H9 (cell line): Measurements from ENCODE around the gene ACSL6. TPM values are rescaled to one million over a fixed set of nuclear protein-coding genes. Genes with fewer than 3 reads are reported as not detected.

ENCODE experiments used
- DNase-seq: peaks from one replicate; pipeline ENCODE4 v3.0.0-alpha.2; 2017
- H2AFZ ChIP-seq: one replicate; pipeline ENCODE4 v1.6.1; 2013; ENCODE audit warnings: mild to moderate bottlenecking, low read length, control low read depth, moderate library complexity
- H2AK5ac ChIP-seq: 2 replicates; pipeline ENCODE4 v1.6.1; 2013; ENCODE audit warnings: low read length, control low read depth, mixed read lengths; ENCODE audit not compliant: insufficient read length
- H2BK120ac ChIP-seq: one replicate; pipeline ENCODE4 v1.6.1; 2013; ENCODE audit warnings: low read depth, mild to moderate bottlenecking, low read length, control low read depth, inconsistent platforms; ENCODE audit not compliant: poor library complexity, severe bottlenecking
- H2BK12ac ChIP-seq: 2 replicates; pipeline ENCODE4 v1.6.1; 2013; ENCODE audit warnings: low read length, control low read depth, mixed read lengths, low read depth; ENCODE audit not compliant: insufficient read length
- H2BK15ac ChIP-seq: 2 replicates; pipeline ENCODE4 v1.6.1; 2013; ENCODE audit warnings: low read depth, low read length, control low read depth
- H2BK20ac ChIP-seq: one replicate; pipeline ENCODE4 v1.6.1; 2013; ENCODE audit warnings: low read depth, mild to moderate bottlenecking, low read length, control low read depth, inconsistent platforms; ENCODE audit not compliant: poor library complexity, severe bottlenecking
- H2BK5ac ChIP-seq: 2 replicates; pipeline ENCODE4 v1.6.1; 2013; ENCODE audit warnings: low read length, control low read depth, mixed read lengths; ENCODE audit not compliant: insufficient read length
- H3K14ac ChIP-seq: 2 replicates; pipeline ENCODE4 v1.6.1; 2013; ENCODE audit warnings: low read length, control low read depth; ENCODE audit not compliant: insufficient read depth
- H3K18ac ChIP-seq: 2 replicates; pipeline ENCODE4 v1.6.1; 2013; ENCODE audit warnings: low read depth, mild to moderate bottlenecking, mixed read lengths, low read length, control low read depth; ENCODE audit not compliant: insufficient read length
- H3K23ac ChIP-seq: 2 replicates; pipeline ENCODE4 v1.6.1; 2013; ENCODE audit warnings: low read length, control low read depth, mixed read lengths, low read depth; ENCODE audit not compliant: insufficient read length
- H3K23me2 ChIP-seq: 2 replicates; pipeline ENCODE4 v1.6.1; 2013; ENCODE audit warnings: low read depth, mild to moderate bottlenecking, mixed read lengths, low read length, control low read depth; ENCODE audit not compliant: insufficient read length, poor library complexity, severe bottlenecking
- H3K27ac ChIP-seq: 2 replicates; pipeline ENCODE4 v1.5.1; 2013; ENCODE audit warnings: low read length, control low read depth, mixed read lengths, low read depth; ENCODE audit not compliant: insufficient read length
- H3K27me3 ChIP-seq: 2 replicates; pipeline ENCODE4 v1.6.1; 2013; ENCODE audit warnings: low read length, control low read depth, inconsistent platforms; ENCODE audit not compliant: insufficient read depth
- H3K4ac ChIP-seq: 2 replicates; pipeline ENCODE4 v1.6.1; 2013; ENCODE audit warnings: low read depth, mild to moderate bottlenecking, control low read depth, inconsistent platforms, low read length, moderate library complexity
- H3K4me1 ChIP-seq: 2 replicates; pipeline ENCODE4 v1.6.1; 2013; ENCODE audit warnings: low read length, control low read depth, inconsistent platforms; ENCODE audit not compliant: insufficient read depth
- H3K4me2 ChIP-seq: 2 replicates; pipeline ENCODE4 v1.6.1; 2013; ENCODE audit warnings: low read length, control low read depth, mixed read lengths; ENCODE audit not compliant: insufficient read length, insufficient read depth
- H3K56ac ChIP-seq: 2 replicates; pipeline ENCODE4 v1.6.1; 2013; ENCODE audit warnings: low read depth, mild to moderate bottlenecking, mixed read lengths, low read length, control low read depth; ENCODE audit not compliant: insufficient read length
- H3K79me1 ChIP-seq: 2 replicates; pipeline ENCODE4 v1.6.1; 2013; ENCODE audit warnings: low read depth, mild to moderate bottlenecking, moderate library complexity, low read length, control low read depth, inconsistent platforms; ENCODE audit not compliant: insufficient read depth, poor library complexity, severe bottlenecking
- H3K79me2 ChIP-seq: 2 replicates; pipeline ENCODE4 v1.6.1; 2013; ENCODE audit warnings: low read length, control low read depth, inconsistent platforms; ENCODE audit not compliant: insufficient read depth
- H3K9ac ChIP-seq: 2 replicates; pipeline ENCODE4 v1.6.1; 2013; ENCODE audit warnings: low read length, control low read depth, mixed read lengths; ENCODE audit not compliant: insufficient read length; ENCODE audit errors: extremely low read depth
- H3K9me3 ChIP-seq: one replicate; pipeline ENCODE4 v1.6.1; 2013; ENCODE audit warnings: low read depth, low read length, inconsistent platforms; ENCODE audit not compliant: control insufficient read depth
- H3T11ph ChIP-seq: one replicate; pipeline ENCODE4 v1.6.1; 2013; ENCODE audit warnings: mild to moderate bottlenecking, low read length, control low read depth, inconsistent platforms
- H4K20me1 ChIP-seq: one replicate; pipeline ENCODE4 v1.6.1; 2013; ENCODE audit not compliant: control insufficient read depth, insufficient read length, insufficient read depth
- H4K5ac ChIP-seq: 2 replicates; pipeline ENCODE4 v1.6.1; 2013; ENCODE audit warnings: low read depth, mild to moderate bottlenecking, mixed read lengths, low read length, control low read depth; ENCODE audit not compliant: insufficient read length
- H4K8ac ChIP-seq: replicated peaks from 2 replicates; pipeline ENCODE4 v1.6.1; 2013; ENCODE audit warnings: low read length, control low read depth, mixed read lengths, low read depth; ENCODE audit not compliant: insufficient read length
- H4K91ac ChIP-seq: 2 replicates; pipeline ENCODE4 v1.6.1; 2013; ENCODE audit warnings: low read depth, mild to moderate bottlenecking, moderate library complexity, mixed read lengths, low read length, control low read depth; ENCODE audit not compliant: insufficient read length
- H3K27ac Mint-ChIP-seq, 3 experiments: 2 replicates in 2 of 3; 3 replicates in 1 of 3; pipeline ENCODE4 v1.8.0; 2020 to 2021; ENCODE audit warnings: mixed read lengths in 3 of 3, mild to moderate bottlenecking in 1 of 3, moderate library complexity in 1 of 3
- H3K27me3 Mint-ChIP-seq: 2 replicates; pipeline ENCODE4 v1.8.0; 2021; ENCODE audit warnings: low read depth, mild to moderate bottlenecking, moderate library complexity, mixed read lengths
- H3K36me3 Mint-ChIP-seq, 3 experiments: 2 replicates in 2 of 3; 3 replicates in 1 of 3; pipeline ENCODE4 v1.8.0; 2020 to 2021; ENCODE audit warnings: low read depth in 3 of 3, mixed read lengths in 3 of 3; ENCODE audit not compliant: insufficient read depth in 1 of 3
- H3K4me1 Mint-ChIP-seq, 2 experiments: 2 replicates each; pipeline ENCODE4 v1.8.0; 2020; ENCODE audit warnings: mixed read lengths in 2 of 2
- H3K4me3 Mint-ChIP-seq, 2 experiments: 2 replicates in 1 of 2; 3 replicates in 1 of 2; pipeline ENCODE4 v1.8.0; 2020 to 2021; ENCODE audit warnings: mild to moderate bottlenecking in 2 of 2, mixed read lengths in 2 of 2, moderate library complexity in 1 of 2
- H3K9me3 Mint-ChIP-seq, 2 experiments: 2 replicates in 1 of 2; 3 replicates in 1 of 2; pipeline ENCODE4 v1.8.0; 2020; ENCODE audit warnings: mild to moderate bottlenecking in 2 of 2, mixed read lengths in 2 of 2, moderate library complexity in 1 of 2
- CTCF ChIP-seq: fragments of 200-600 bp; sonication (generic); conservative IDR thresholded peaks from 3 replicates; pipeline ENCODE4 v1.8.0; 2021; ENCODE audit warnings: antibody characterized with exemption, mild to moderate bottlenecking
- WGBS: extraction: QIAGEN DNeasy Blood & Tissue Kit; methylation state at CpG from one replicate; pipeline ENCODE4 v1.1.7; 2013; ENCODE audit warnings: missing lambda C conversion rate, low lambda C conversion rate, mixed read lengths; ENCODE audit not compliant: insufficient read length; ENCODE audit errors: extremely low coverage; 5-methylcytosine and 5-hydroxymethylcytosine counted together
- total RNA-seq: library from RNA; stranded (reverse); gene quantifications from 2 replicates; pipeline ENCODE4 v1.2.1, GENCODE V29; 2021

Gene ACSL6
- total RNA-seq, 1 experiment from 2014 or later = 1.6 TPM

GRCh38 chr5:132046880-132047299 lies 35.4 kb upstream of the ACSL6 start:
- Histone ChIP-seq H3K79me1 (no peaks in the 10 kb centered on the region), H4K20me1 (no peaks in the 10 kb centered on the region), H2AK5ac (no peak overlapping the region), H3T11ph (no peak overlapping the region), H4K8ac (no peak overlapping the region), H3K9me3 (no peaks in the 10 kb centered on the region), H3K23me2 (no peaks in the 10 kb centered on the region), H3K27ac (no peak overlapping the region), H3K23ac (no peak overlapping the region), H3K79me2 (no peaks in the 10 kb centered on the region), H3K14ac (no peak overlapping the region), H4K5ac (no peak overlapping the region), H3K4ac (no peak overlapping the region), H2BK120ac (no peak overlapping the region), H2BK12ac (no peak overlapping the region), H2BK15ac (no peak overlapping the region), H3K18ac (no peak overlapping the region), H3K27me3 (no peaks in the 10 kb centered on the region), H3K56ac (no peak overlapping the region), H3K4me1 (no peaks in the 10 kb centered on the region; the same call in 1 of the 2 replicates), H2BK5ac (no peak overlapping the region), H3K9ac (no peak overlapping the region), H2AFZ (no peak overlapping the region), H3K4me2 (no peak overlapping the region), H2BK20ac (no peak overlapping the region), H4K91ac (no peak overlapping the region)
- Mint-ChIP-seq H3K4me1 (peaks cover 13 to 14% of the 10 kb centered on the region in 2 experiments), H3K27me3 (peaks cover 2% of the 10 kb centered on the region; the same call in 1 of the 2 replicates), H3K27ac (no peak overlapping the region), H3K9me3 (no peaks in the 10 kb centered on the region), H3K4me3 (no peak overlapping the region), H3K36me3 (no peaks in the 10 kb centered on the region)
- no peak for TF ChIP-seq CTCF
- DNase-seq = peak; percentile 28
- WGBS = no CpG with 5 or more reads among the region's 7 CpGs
